Measurements from ENCODE around the gene PLD3. TPM values are rescaled to one million over a fixed set of nuclear protein-coding genes. Genes with fewer than 3 reads are reported as not detected.

PLD3 gene
- total RNA-seq (100 to 1,000 TPM; 277 to 533 TPM), polyA plus RNA-seq (ENCODE audit: insufficient read depth, low read depth, low replicate concordance) (219 TPM)
- long read RNA-seq, donor 1, transcript PLD3-213 (3 exons, 750 nt) = major isoform, 32 of 267 reads
- long read RNA-seq, donor 1, transcript PLD3-207 (13 exons, 2,140 nt) = minor isoform, 9 of 267 reads
- long read RNA-seq, donor 1, transcript PLD3-215 (4 exons, 694 nt) = minor isoform, 6 of 267 reads
- long read RNA-seq, donor 1, partial matches to known transcripts = 172 of 267 reads
- long read RNA-seq, donor 1, other reads (novel, unspliced or antisense) = 40 of 267 reads
- long read RNA-seq, donor 2, transcript PLD3-207 (13 exons, 2,140 nt) = major isoform, 10 of 190 reads
- long read RNA-seq, donor 2, transcript PLD3-213 (3 exons, 750 nt) = minor isoform, 9 of 190 reads
- long read RNA-seq, donor 2, partial matches to known transcripts = 147 of 190 reads
- long read RNA-seq, donor 2, other reads (novel, unspliced or antisense) = 16 of 190 reads

DNA sequence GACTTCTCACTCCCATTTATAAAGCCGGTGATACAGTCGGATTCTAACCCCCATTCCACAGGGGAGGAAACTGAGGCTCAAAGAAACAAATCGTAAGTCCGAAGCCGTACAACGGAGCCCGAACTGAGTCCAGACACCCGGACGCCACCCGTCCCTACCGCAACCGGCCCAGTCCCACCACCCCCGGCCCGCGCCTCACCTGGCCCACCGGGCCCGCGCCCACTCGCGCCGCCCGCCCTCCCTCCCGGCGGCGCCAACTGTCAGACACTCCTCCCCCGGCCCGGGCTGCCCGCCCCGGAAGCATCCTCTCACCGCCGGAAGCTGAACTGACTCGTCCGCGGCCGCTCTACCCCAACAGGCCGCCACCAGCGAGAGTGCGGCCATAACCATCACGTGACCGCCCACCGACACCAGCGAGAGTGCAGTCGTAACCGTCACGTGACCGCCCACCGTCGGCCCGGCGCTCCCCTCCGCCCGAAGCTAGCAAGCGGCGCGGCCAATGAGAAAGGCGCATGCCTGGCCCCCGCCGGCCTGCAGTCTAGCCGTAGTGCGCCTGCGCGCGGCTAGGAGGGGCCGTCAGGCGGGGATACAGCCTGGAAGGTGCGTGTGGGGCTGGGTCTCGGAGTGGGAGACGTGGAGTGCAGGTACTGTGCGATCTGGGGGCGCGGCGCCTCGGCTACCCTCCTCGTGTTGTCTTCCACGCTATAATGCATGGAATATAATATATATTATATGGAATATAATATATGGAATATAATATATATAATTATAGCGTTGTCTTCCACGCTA, at the start of gene PLD3, which contains the start of gene C19orf47:
PLD3 (plus strand) TSS at position 571 of the 789 bp plus-strand sequence. CDS start 17,789 bp downstream, outside the sequence.
C19orf47 (minus strand) TSS at position 273 of the 789 bp plus-strand sequence. CDS start 6,540 bp downstream, outside the sequence.
- WGBS, 2 donors = 1% methylated on average over 25 to 59 of the region's 77 CpGs
- DNase-seq = peak; percentile 100
- intact Hi-C loops (cut with DNase I; ENCODE audit: low total_unique reads) = no loop called here
- H3K36me3 ChIP-seq (ENCODE audit: low read depth, missing control alignments) = no peaks in the 10 kb centered on the region
- no peaks in the 10 kb centered on the region for H3K27me3 ChIP-seq
- peaks cover 6% of the 10 kb centered on the region for H3K4me1 ChIP-seq
- peak within 1 kb of the TSS; percentile 61 to 81 for H3K27ac ChIP-seq
- H3K4me3 ChIP-seq = peak within 1 kb of the TSS; percentile 74 to 76
- TF ChIP-seq, protein P1, sequence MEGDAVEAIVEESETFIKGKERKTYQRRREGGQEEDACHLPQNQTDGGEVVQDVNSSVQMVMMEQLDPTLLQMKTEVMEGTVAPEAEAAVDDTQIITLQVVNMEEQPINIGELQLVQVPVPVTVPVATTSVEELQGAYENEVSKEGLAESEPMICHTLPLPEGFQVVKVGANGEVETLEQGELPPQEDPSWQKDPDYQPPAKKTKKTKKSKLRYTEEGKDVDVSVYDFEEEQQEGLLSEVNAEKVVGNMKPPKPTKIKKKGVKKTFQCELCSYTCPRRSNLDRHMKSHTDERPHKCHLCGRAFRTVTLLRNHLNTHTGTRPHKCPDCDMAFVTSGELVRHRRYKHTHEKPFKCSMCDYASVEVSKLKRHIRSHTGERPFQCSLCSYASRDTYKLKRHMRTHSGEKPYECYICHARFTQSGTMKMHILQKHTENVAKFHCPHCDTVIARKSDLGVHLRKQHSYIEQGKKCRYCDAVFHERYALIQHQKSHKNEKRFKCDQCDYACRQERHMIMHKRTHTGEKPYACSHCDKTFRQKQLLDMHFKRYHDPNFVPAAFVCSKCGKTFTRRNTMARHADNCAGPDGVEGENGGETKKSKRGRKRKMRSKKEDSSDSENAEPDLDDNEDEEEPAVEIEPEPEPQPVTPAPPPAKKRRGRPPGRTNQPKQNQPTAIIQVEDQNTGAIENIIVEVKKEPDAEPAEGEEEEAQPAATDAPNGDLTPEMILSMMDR (IDR thresholded peaks at IDR 0.05) = peak in 2 of 3 experiments; percentile 12 to 44
- TF ChIP-seq POLR2A (IDR thresholded peaks at IDR 0.05) = peak; percentile 18
- no peaks in the 10 kb centered on the region for H3K9me3 ChIP-seq

- Histone ChIP-seq H3K27me3 (no peaks in the 10 kb centered on the region), H3K27ac (no peak overlapping the region), H3K4me3 (no peak overlapping the region), H3K4me1 (peaks cover 4% of the 10 kb centered on the region), H3K36me3 (ENCODE audit: low read depth, missing control alignments) (no peaks in the 10 kb centered on the region), H3K9me3 (no peaks in the 10 kb centered on the region)
- intact Hi-C loops (cut with DNase I; ENCODE audit: low total_unique reads) = no loop called here
- DNase-seq = no peak
- 90 to 92% methylated on average over 4 of the region's 4 CpGs for WGBS, 2 donors
- no peak for TF ChIP-seq POLR2A (IDR thresholded peaks at IDR 0.05)
- TF ChIP-seq, protein P1 (IDR thresholded peaks at IDR 0.05) = no peak
Observed at GRCh38 chr19:40300668-40301067, 47.8 kb upstream of the PLD3 start.

GRCh38 chr19:40302224-40303011, 46.1 kb upstream of the PLD3 start:
- Histone ChIP-seq H3K27me3 (no peaks in the 10 kb centered on the region), H3K4me3 (no peak overlapping the region), H3K36me3 (ENCODE audit: low read depth, missing control alignments) (no peaks in the 10 kb centered on the region), H3K9me3 (no peaks in the 10 kb centered on the region), H3K27ac (peak overlapping the region in 1 of 2 donors; percentile 22), H3K4me1 (peaks cover 4% of the 10 kb centered on the region)
- 69 to 74% methylated on average over 6 of the region's 6 CpGs for WGBS, 2 donors
- intact Hi-C loops (cut with DNase I; ENCODE audit: low total_unique reads) = no loop called here
- DNase-seq = peak; percentile 44
- TF ChIP-seq, protein P1 (IDR thresholded peaks at IDR 0.05) = no peak

DNA sequence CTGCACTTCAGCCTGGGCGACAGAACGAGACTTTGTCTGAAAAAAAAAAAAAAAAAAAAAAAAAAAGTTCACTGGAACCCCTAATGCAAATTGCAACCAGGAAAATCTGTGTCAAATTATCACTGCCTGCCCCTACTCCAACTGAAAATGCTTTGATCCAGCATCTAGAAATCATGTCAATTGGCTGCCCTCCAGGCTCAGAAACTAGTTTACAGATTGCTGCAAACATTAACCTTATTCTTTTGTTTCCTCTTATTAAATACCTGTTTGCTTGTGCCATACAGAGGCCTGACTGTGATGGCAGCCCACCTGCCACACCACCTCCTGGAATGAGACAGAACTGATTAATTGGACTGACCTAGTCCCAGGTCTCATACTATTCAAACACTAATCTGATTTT, 44.7 kb upstream of the PLD3 start:
- Histone ChIP-seq H3K4me3 (no peak overlapping the region), H3K27me3 (no peaks in the 10 kb centered on the region), H3K27ac (no peak overlapping the region), H3K4me1 (no peaks in the 10 kb centered on the region), H3K9me3 (no peaks in the 10 kb centered on the region), H3K36me3 (ENCODE audit: low read depth, missing control alignments) (no peaks in the 10 kb centered on the region)
- intact Hi-C loops (cut with DNase I; ENCODE audit: low total_unique reads) = no loop called here
- no peak for TF ChIP-seq POLR2A (IDR thresholded peaks at IDR 0.05)
- TF ChIP-seq, protein P1 (IDR thresholded peaks at IDR 0.05) = no peak
- DNase-seq = no peak
- 68 to 83% methylated on average over 2 of the region's 2 CpGs for WGBS, 2 donors
